Measurements from ENCODE around the gene SEMA3E.

Gene SEMA3E

DNA sequence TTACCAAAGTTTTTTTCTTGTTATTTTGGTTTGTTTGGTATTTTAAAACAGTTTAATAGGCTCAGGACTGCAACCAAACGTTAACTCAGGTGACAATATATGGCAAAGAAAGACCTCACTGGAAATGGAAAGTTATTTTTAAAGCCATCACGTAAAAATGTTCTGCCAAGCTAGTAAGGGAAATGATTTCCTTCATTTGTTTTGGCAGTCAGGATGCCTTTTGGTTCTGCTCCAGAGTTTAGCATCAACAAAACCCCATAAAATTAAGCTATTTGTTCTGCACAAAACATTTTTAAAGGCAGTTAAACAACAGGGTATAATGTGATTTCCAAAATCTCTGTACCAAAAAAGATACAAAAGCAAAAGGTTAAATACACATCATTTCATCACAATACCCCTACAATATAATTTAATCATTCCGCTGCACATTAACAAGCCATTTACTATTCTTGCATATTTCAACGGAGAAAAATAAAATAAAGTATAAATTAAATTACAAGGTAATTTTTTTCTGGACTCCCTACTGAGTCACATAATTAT, 172.4 kb downstream of the SEMA3E start:
- in situ Hi-C loops (cut with HindIII; ENCODE audit: low sequenced_read_pairs), result no loop called here
- TF ChIP-seq, protein P1, sequence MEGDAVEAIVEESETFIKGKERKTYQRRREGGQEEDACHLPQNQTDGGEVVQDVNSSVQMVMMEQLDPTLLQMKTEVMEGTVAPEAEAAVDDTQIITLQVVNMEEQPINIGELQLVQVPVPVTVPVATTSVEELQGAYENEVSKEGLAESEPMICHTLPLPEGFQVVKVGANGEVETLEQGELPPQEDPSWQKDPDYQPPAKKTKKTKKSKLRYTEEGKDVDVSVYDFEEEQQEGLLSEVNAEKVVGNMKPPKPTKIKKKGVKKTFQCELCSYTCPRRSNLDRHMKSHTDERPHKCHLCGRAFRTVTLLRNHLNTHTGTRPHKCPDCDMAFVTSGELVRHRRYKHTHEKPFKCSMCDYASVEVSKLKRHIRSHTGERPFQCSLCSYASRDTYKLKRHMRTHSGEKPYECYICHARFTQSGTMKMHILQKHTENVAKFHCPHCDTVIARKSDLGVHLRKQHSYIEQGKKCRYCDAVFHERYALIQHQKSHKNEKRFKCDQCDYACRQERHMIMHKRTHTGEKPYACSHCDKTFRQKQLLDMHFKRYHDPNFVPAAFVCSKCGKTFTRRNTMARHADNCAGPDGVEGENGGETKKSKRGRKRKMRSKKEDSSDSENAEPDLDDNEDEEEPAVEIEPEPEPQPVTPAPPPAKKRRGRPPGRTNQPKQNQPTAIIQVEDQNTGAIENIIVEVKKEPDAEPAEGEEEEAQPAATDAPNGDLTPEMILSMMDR (IDR thresholded peaks at IDR 0.05; ENCODE audit: low read depth, low read length, missing control alignments), result no peak
- H3K4me3 ChIP-seq (ENCODE audit: low read depth, low read length), result no peak overlapping the region
- no peak for DNase-seq (ENCODE audit: low read depth)

DNA sequence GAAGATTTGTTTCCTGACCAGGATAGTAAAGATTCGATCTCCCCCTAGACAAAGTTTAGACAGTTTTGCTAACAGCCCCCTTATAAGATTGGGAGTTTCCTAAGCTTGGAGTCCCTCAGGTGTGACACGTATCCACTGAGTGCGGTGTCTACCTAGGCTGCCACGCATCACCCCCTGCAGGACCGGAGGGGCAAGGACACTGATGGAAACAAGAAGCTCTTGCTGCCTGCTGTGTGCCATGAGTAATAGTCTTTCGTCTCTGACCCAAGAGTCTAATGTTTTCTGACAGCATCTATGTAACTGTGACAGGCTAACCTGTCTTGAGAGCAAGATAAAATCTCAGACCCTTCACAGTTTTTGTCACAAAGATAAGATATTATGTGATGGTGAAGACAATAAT, 173.5 kb downstream of the SEMA3E start:
- H3K4me3 ChIP-seq (ENCODE audit: low read depth, low read length), result no peak overlapping the region
- in situ Hi-C loops (cut with HindIII; ENCODE audit: low sequenced_read_pairs), result no loop called here
- TF ChIP-seq, protein P1 (IDR thresholded peaks at IDR 0.05; ENCODE audit: low read depth, low read length, missing control alignments), result no peak
- DNase-seq (ENCODE audit: low read depth), result no peak

GRCh38 chr7:83472376-83472775, 176.6 kb downstream of the SEMA3E start:
- H3K4me3 ChIP-seq (ENCODE audit: low read depth, low read length), result no peak overlapping the region
- in situ Hi-C loops (cut with HindIII; ENCODE audit: low sequenced_read_pairs), result no loop called here
- no peak for DNase-seq (ENCODE audit: low read depth)
- TF ChIP-seq, protein P1 (IDR thresholded peaks at IDR 0.05; ENCODE audit: low read depth, low read length, missing control alignments), result no peak

- in situ Hi-C loops (cut with HindIII; ENCODE audit: low sequenced_read_pairs), result no loop called here
- H3K4me3 ChIP-seq (ENCODE audit: low read depth, low read length), result no peak overlapping the region
- TF ChIP-seq, protein P1 (IDR thresholded peaks at IDR 0.05; ENCODE audit: low read depth, low read length, missing control alignments), result no peak
- peak; percentile 24 for DNase-seq (ENCODE audit: low read depth)
These were observed 179.4 kb downstream of the SEMA3E start for GRCh38 chr7:83469491-83469890.

DNA sequence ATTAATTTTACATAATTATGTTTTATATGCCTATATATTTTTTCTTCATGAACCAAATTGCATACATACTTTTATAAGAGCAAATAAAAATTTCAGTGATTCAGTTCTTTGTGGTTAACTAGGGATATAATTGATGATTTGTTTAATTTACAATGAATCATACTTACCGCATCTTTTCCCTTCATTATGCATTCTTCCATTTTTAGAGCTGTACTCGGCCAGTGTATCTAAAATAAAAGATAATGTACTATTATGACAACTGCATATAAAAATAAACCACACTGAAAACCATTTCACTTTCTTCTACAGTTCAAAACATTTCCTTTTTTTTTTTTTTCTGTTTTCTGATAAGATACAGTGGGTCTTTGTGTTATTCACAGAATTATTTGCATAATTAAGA, 179.9 kb downstream of the SEMA3E start:
- DNase-seq (ENCODE audit: low read depth), result peak; percentile 51
- H3K4me3 ChIP-seq (ENCODE audit: low read depth, low read length), result no peak overlapping the region
- in situ Hi-C loops (cut with HindIII; ENCODE audit: low sequenced_read_pairs), result no loop called here
- TF ChIP-seq, protein P1 (IDR thresholded peaks at IDR 0.05; ENCODE audit: low read depth, low read length, missing control alignments), result no peak

DNA sequence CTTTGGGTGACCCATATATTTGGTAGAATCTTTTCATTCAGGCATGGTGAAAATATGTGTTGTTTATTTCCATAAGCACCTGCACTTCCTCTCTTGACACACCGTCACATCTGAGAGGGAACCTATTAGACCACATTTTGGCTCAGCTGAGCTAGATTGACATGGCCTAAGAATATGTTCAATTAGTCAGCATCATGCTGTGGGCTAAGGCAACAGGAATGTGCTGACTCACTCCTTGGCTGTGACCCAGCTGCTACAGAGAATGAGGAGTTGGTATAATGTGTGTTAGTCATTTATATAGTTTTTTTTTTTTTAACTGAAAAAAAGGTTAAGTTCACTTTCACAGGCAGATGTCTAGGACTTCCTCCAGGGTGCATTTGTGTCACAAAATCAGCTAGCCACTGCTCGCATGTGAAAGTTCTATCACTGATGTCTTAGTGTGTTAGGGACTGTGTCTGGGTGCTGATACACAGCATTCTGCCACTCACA, 180.6 kb downstream of the SEMA3E start:
- H3K4me3 ChIP-seq (ENCODE audit: low read depth, low read length), result no peak overlapping the region
- TF ChIP-seq, protein P1 (IDR thresholded peaks at IDR 0.05; ENCODE audit: low read depth, low read length, missing control alignments), result no peak
- DNase-seq (ENCODE audit: low read depth), result peak; percentile 98
- in situ Hi-C loops (cut with HindIII; ENCODE audit: low sequenced_read_pairs), result no loop called here

Data from astrocyte of the cerebellum (primary cell).